ENCODE data around the gene C1QTNF1.

Gene C1QTNF1

GRCh38 chr17:79079421-79080200, 55.6 kb downstream of the C1QTNF1 start:
- DNase-seq (ENCODE audit: low read depth in 3 of 3): no peak

GRCh38 chr17:79080349-79080748, 56.4 kb downstream of the C1QTNF1 start:
- DNase-seq (ENCODE audit: low read depth in 3 of 3): no peak

GRCh38 chr17:79080761-79081290, 56.9 kb downstream of the C1QTNF1 start:
- no peak for DNase-seq (ENCODE audit: low read depth in 3 of 3)

- DNase-seq (ENCODE audit: low read depth in 3 of 3): no peak
Measured at GRCh38 chr17:79081571-79082276, 57.8 kb downstream of the C1QTNF1 start.

- peak in 1 of 3 experiments; percentile 19 for DNase-seq (ENCODE audit: low read depth in 3 of 3)
Measured at GRCh38 chr17:79082311-79083190, 58.6 kb downstream of the C1QTNF1 start.

- DNase-seq (ENCODE audit: low read depth in 3 of 3): no peak
Measured at GRCh38 chr17:79083191-79083971, 59.4 kb downstream of the C1QTNF1 start.

GRCh38 chr17:79084291-79085153, 60.6 kb downstream of the C1QTNF1 start:
- no peak for DNase-seq (ENCODE audit: low read depth in 3 of 3)

GRCh38 chr17:79085154-79085920, 61.4 kb downstream of the C1QTNF1 start:
- no peak for DNase-seq (ENCODE audit: low read depth in 3 of 3)

GRCh38 chr17:79085921-79086551, 62.1 kb downstream of the C1QTNF1 start:
- DNase-seq (ENCODE audit: low read depth in 3 of 3): no peak

- no peak for DNase-seq (ENCODE audit: low read depth in 3 of 3)
Measured at GRCh38 chr17:79086609-79087427, 62.8 kb downstream of the C1QTNF1 start.

GRCh38 chr17:79087428-79088143, 63.6 kb downstream of the C1QTNF1 start:
- DNase-seq (ENCODE audit: low read depth in 3 of 3): peak; percentile 61 to 63 (median 61)

- DNase-seq (ENCODE audit: low read depth in 3 of 3): no peak
Measured at GRCh38 chr17:79088247-79088996, 64.5 kb downstream of the C1QTNF1 start.

GRCh38 chr17:79088997-79089328, 65.0 kb downstream of the C1QTNF1 start:
- no peak for DNase-seq (ENCODE audit: low read depth in 3 of 3)

- DNase-seq (ENCODE audit: low read depth in 3 of 3): no peak
Measured at GRCh38 chr17:79089720-79090442, 65.9 kb downstream of the C1QTNF1 start.

GRCh38 chr17:79090443-79091225, 66.7 kb downstream of the C1QTNF1 start:
- no peak for DNase-seq (ENCODE audit: low read depth in 3 of 3)

All from stimulated activated CD4-positive, alpha-beta T cell treated with anti-CD3 and anti-CD28 coated beads, TNF-alpha, amount 100 ng/mL, for 4 hours (primary cell).